ENCODE data around the gene MSANTD4. TPM values are rescaled to one million over a fixed set of nuclear protein-coding genes. Genes with fewer than 3 reads are reported as not detected.

Gene MSANTD4
- total RNA-seq, 1 experiment from 2014 or later, result 17.5 TPM

GRCh38 chr11:106049727-106050476, 27.9 kb upstream of the MSANTD4 start:
- Histone ChIP-seq H4K8ac (replicated peaks; ENCODE audit: insufficient read length, low read depth, low read length) (no peak overlapping the region), H3T11ph (ENCODE audit: low read length) (no peak overlapping the region), H3K4me1 (ENCODE audit: insufficient read depth, low read length) (no peaks in the 10 kb centered on the region), H2BK120ac (ENCODE audit: low read depth, low read length, poor library complexity, severe bottlenecking) (no peak overlapping the region), H2AFZ (ENCODE audit: low read length) (no peak overlapping the region), H3K79me2 (ENCODE audit: insufficient read depth, low read length) (no peaks in the 10 kb centered on the region), H3K79me1 (ENCODE audit: insufficient read depth, low read depth, low read length, poor library complexity, severe bottlenecking) (no peaks in the 10 kb centered on the region), H3K23me2 (ENCODE audit: insufficient read length, low read depth, low read length, poor library complexity, severe bottlenecking) (no peaks in the 10 kb centered on the region), H3K9ac (ENCODE audit: extremely low read depth, insufficient read length, low read length) (no peak overlapping the region), H4K91ac (ENCODE audit: insufficient read length, low read depth, low read length) (no peak overlapping the region), H4K20me1 (ENCODE audit: control insufficient read depth, insufficient read depth, insufficient read length) (no peaks in the 10 kb centered on the region), H3K18ac (ENCODE audit: insufficient read length, low read depth, low read length) (no peak overlapping the region), H2AK5ac (ENCODE audit: insufficient read length, low read length) (no peak overlapping the region), H2BK5ac (ENCODE audit: insufficient read length, low read length) (no peak overlapping the region), H2BK12ac (ENCODE audit: insufficient read length, low read depth, low read length) (no peak overlapping the region), H4K5ac (ENCODE audit: insufficient read length, low read depth, low read length) (no peak overlapping the region), H3K27ac (ENCODE audit: insufficient read length, low read depth, low read length) (no peak overlapping the region), H3K27me3 (ENCODE audit: insufficient read depth, low read length) (no peaks in the 10 kb centered on the region), H2BK20ac (ENCODE audit: low read depth, low read length, poor library complexity, severe bottlenecking) (no peak overlapping the region), H3K56ac (ENCODE audit: insufficient read length, low read depth, low read length) (no peak overlapping the region), H3K23ac (ENCODE audit: insufficient read length, low read depth, low read length) (no peak overlapping the region), H3K9me3 (ENCODE audit: control insufficient read depth, low read depth, low read length) (no peaks in the 10 kb centered on the region), H3K14ac (ENCODE audit: insufficient read depth, low read length) (no peak overlapping the region), H3K4ac (ENCODE audit: low read depth, low read length) (no peak overlapping the region), H3K4me2 (ENCODE audit: insufficient read depth, insufficient read length, low read length) (no peak overlapping the region), H2BK15ac (ENCODE audit: low read depth, low read length) (no peak overlapping the region)
- Mint-ChIP-seq H3K36me3 (ENCODE audit: insufficient read depth in 1 of 3, low read depth in 3 of 3) (no peaks in the 10 kb centered on the region), H3K9me3 (no peaks in the 10 kb centered on the region), H3K27me3 (ENCODE audit: low read depth) (no peaks in the 10 kb centered on the region), H3K4me1 (peaks cover 2 to 3% of the 10 kb centered on the region in 2 experiments; a peak in 2 of 4 replicates), H3K27ac (no peak overlapping the region; a peak in 1 of 7 replicates), H3K4me3 (no peak overlapping the region)
- DNase-seq, result no peak
- no peak for TF ChIP-seq CTCF (conservative IDR thresholded peaks at IDR 0.05)
- WGBS (ENCODE audit: extremely low coverage, insufficient read length, low lambda C conversion rate), result no CpG with 5 or more reads among the region's 5 CpGs

Data from H9 (cell line).